Psoas muscle (tissue), 8 donors: ENCODE results near the gene IQGAP2. TPM values are rescaled to one million over a fixed set of nuclear protein-coding genes. Genes with fewer than 3 reads are reported as not detected.

Experiments
- ATAC-seq, 4 donors: fragments of 200-7000 bp; cut with Tn5 transposase; one replicate each; pipeline ENCODE4 v1.9.1; 2020; ENCODE audit warnings: moderate library complexity in 3 of 4, mild to moderate bottlenecking in 2 of 4
- DNase-seq, 2 donors: peaks; one replicate each; pipeline ENCODE4 v3.0.0-alpha.2; 2020
- H3K27ac ChIP-seq: fragments of 200-600 bp; one replicate; pipeline ENCODE4 v1.8.0; 2022
- H3K27me3 ChIP-seq, 3 donors: fragments of 200-600 bp in 1 of 3; one replicate each; pipeline versions ENCODE4 v1.6.1 to v1.8.0; 2013 to 2022; ENCODE audit warnings: low read length in 2 of 3, mild to moderate bottlenecking in 2 of 3, moderate library complexity in 1 of 3; ENCODE audit not compliant: insufficient read depth in 3 of 3
- H3K36me3 ChIP-seq, 2 donors: fragments of 200-600 bp in 1 of 2; one replicate each; pipeline versions ENCODE4 v1.6.1 to v1.8.0; 2013 to 2022; ENCODE audit warnings: low read depth in 1 of 2, mild to moderate bottlenecking in 1 of 2, moderate library complexity in 1 of 2; ENCODE audit not compliant: insufficient read depth in 1 of 2
- H3K4me1 ChIP-seq: fragments of 200-600 bp; one replicate; pipeline ENCODE4 v1.8.0; 2022
- H3K4me3 ChIP-seq: fragments of 200-600 bp; one replicate; pipeline ENCODE4 v1.8.0; 2022; ENCODE audit warnings: mild to moderate bottlenecking
- H3K9me3 ChIP-seq: fragments of 200-600 bp; one replicate; pipeline ENCODE4 v1.8.0; 2022
- WGBS, 3 donors: extraction: QIAGEN DNeasy Blood & Tissue Kit; methylation state at CpG; one replicate each; pipeline versions ENCODE4 v1.1.6 to v1.1.7; 2013; 5-methylcytosine and 5-hydroxymethylcytosine counted together
- intact Hi-C, 2 donors: fragments of 100-400 bp; cut with DNase I; formaldehyde crosslinking; loops; one replicate each; pipeline versions ENCODE4 v1.11.0 to v1.14.2; 2022
- polyA plus RNA-seq, 3 donors: library from polyadenylated mRNA; stranded (reverse); fragments of 200-250 nt; gene quantifications; one replicate each; pipeline ENCODE4 v1.2.3, GENCODE V29; 2013
- total RNA-seq, 4 donors: library from RNA; stranded (reverse); fragmentation: NEBNext Ultra II Directional in 2 of 4; extraction: Animal tissue kit (Norgen Biotek cat#: 25700) in 2 of 4; gene quantifications; one replicate each; pipeline versions ENCODE4 v1.2.1 to v1.2.4, GENCODE V29; 2021 to 2023
- TF ChIP-seq, protein P1 (sequence below): fragments of 200-600 bp; IDR thresholded peaks from one replicate; pipeline ENCODE4 v1.8.0; 2022; ENCODE audit warnings: antibody characterized with exemption
- donor health status: healthy with polysubstance abuse.
- donor health status: DM: no; HTN: no; CAD: no; lungs with moderate emphysema.
- donor health status: Bipolar disorder and iron deficiency.
- donor health status: healthy.
- donor health status: DM: yes; HTN: yes; CAD: no.
- donor health status: DM: no; HTN: no; CAD: no.
- donor health status: DM: no; HTN: no; CAD: no.
- donor health status: DM: yes; HTN: yes; CAD: no.

IQGAP2 gene
- total and polyA plus RNA-seq, 7 donors, result 0.52 to 4.3 (median 1.4) TPM

DNA sequence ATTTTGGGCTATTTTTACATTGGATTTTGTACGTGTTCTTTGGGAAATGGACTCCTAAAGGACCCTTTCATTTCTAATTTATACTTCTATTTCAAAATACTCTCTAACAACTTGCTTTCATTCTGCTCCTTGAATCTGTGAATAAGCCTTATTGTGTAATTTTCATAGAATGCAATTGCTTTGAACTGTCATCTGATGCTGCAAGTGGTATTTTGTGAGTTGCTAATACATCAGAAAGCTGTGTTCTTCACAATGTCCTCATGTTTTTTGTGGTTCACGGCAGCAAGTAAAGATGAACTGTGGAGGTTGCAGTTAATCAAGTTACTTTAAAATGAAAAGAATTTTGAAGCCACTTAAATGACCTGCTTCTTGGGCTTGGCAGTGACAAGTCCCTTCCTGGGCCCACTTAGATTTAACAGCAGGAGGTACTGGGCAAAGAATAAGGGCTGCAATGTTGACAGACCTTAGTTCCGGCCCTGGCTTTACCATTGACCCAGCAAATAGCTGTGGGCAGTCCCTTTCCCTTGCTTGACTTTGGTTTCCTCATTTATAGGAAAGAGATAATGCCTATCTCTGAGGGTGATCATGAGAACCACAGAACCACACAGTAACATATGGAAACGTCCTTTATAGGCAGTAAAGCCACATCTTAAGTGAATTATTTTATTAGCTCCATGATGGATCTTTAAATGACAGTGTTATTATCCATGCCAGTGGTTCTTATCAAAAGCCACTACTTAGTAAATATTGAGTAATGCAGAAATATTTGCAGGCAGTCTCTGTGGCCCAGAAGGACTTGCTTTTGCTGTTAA is 54.8 kb downstream of the IQGAP2 start:
- H3K4me1 ChIP-seq, result no peaks in the 10 kb centered on the region
- no peaks in the 10 kb centered on the region for H3K36me3 ChIP-seq
- intact Hi-C loops, result no loop called here
- H3K9me3 ChIP-seq, result no peaks in the 10 kb centered on the region
- H3K27me3 ChIP-seq, result peaks cover 0 to 1% (median 0%) of the 10 kb centered on the region in 3 donors
- H3K27ac ChIP-seq, result no peak overlapping the region
- no peak for DNase-seq
- H3K4me3 ChIP-seq, result no peak overlapping the region
- no peak for ATAC-seq
- 57 to 66% (median 58%) methylated on average over 4 of the region's 4 CpGs for WGBS, 3 donors
- TF ChIP-seq, protein P1, sequence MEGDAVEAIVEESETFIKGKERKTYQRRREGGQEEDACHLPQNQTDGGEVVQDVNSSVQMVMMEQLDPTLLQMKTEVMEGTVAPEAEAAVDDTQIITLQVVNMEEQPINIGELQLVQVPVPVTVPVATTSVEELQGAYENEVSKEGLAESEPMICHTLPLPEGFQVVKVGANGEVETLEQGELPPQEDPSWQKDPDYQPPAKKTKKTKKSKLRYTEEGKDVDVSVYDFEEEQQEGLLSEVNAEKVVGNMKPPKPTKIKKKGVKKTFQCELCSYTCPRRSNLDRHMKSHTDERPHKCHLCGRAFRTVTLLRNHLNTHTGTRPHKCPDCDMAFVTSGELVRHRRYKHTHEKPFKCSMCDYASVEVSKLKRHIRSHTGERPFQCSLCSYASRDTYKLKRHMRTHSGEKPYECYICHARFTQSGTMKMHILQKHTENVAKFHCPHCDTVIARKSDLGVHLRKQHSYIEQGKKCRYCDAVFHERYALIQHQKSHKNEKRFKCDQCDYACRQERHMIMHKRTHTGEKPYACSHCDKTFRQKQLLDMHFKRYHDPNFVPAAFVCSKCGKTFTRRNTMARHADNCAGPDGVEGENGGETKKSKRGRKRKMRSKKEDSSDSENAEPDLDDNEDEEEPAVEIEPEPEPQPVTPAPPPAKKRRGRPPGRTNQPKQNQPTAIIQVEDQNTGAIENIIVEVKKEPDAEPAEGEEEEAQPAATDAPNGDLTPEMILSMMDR, result no peak

DNA sequence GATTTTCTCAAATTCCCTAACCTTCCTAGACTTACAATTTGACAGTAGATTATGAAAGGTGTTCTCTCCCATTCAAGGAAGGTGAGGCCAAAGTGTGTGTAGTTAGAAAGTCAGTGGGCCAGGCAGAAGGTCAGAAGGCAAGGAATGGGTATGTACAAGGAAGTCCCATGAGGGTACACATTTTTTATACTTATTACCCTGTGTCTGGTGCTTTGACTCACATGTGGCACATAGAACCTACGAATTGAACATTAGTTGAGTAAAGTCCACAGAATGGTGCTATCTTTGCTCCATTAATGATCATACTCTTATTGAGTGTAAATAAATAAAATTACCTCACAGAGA is 55.4 kb downstream of the IQGAP2 start:
- H3K27me3 ChIP-seq, result peaks cover 0 to 1% (median 0%) of the 10 kb centered on the region in 3 donors
- no peaks in the 10 kb centered on the region for H3K9me3 ChIP-seq
- H3K36me3 ChIP-seq, result no peaks in the 10 kb centered on the region
- WGBS, 3 donors, result 66 to 86% (median 73%) methylated on average over 1 of the region's 1 CpG
- ATAC-seq (no peak), DNase-seq (no peak)
- H3K4me1 ChIP-seq, result no peaks in the 10 kb centered on the region
- H3K4me3 ChIP-seq, result no peak overlapping the region
- intact Hi-C loops, result no loop called here
- TF ChIP-seq, protein P1, result no peak
- no peak overlapping the region for H3K27ac ChIP-seq

GRCh38 chr5:76460104-76460503 is 57.0 kb downstream of the IQGAP2 start:
- intact Hi-C loops, result no loop called here
- Histone ChIP-seq H3K9me3 (no peaks in the 10 kb centered on the region), H3K4me1 (no peaks in the 10 kb centered on the region), H3K27ac (no peak overlapping the region), H3K4me3 (no peak overlapping the region), H3K36me3 (no peaks in the 10 kb centered on the region), H3K27me3 (peaks cover 0 to 1% (median 0%) of the 10 kb centered on the region in 3 donors)
- ATAC-seq, result no peak
- 84 to 88% (median 87%) methylated on average over 3 of the region's 3 CpGs for WGBS, 3 donors
- TF ChIP-seq, protein P1, result no peak
- no peak for DNase-seq

DNA sequence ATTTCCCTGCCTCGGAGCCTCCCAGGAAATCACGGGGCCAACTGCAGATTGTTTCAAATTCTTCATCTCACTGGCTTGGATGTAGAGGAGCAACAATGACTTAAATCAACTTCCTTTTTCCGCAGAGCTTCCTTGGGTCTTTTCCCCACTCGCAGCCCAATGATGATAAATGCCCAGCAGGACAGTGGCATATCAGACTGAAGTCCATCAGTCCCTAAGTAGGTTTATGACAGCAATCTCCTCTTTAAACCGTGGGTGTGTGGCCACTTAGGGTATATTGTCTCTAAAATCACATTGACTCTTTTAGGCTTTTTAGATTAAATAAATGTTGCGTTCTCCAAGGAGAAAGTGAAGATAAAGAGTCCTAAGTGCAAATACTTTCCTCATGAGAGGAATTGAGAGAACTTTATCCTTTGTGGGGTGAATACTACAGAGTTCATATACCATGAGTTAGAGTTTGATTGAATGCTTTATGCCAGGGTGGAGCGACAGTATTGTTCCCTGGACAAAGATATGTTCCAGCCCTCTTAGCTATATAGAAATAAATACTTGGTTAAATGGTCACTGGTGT is 59.1 kb downstream of the IQGAP2 start:
- TF ChIP-seq, protein P1, result no peak
- Histone ChIP-seq H3K27ac (no peak overlapping the region), H3K27me3 (peaks cover 0 to 1% (median 0%) of the 10 kb centered on the region in 3 donors), H3K4me1 (no peaks in the 10 kb centered on the region), H3K36me3 (no peaks in the 10 kb centered on the region), H3K9me3 (no peaks in the 10 kb centered on the region), H3K4me3 (no peak overlapping the region)
- ATAC-seq (no peak), DNase-seq (no peak)
- 68 to 70% (median 70%) methylated on average over 7 of the region's 7 CpGs for WGBS, 3 donors
- intact Hi-C loops, result no loop called here
